ENCODE data around the gene ADD2.

The ADD2 gene

DNA sequence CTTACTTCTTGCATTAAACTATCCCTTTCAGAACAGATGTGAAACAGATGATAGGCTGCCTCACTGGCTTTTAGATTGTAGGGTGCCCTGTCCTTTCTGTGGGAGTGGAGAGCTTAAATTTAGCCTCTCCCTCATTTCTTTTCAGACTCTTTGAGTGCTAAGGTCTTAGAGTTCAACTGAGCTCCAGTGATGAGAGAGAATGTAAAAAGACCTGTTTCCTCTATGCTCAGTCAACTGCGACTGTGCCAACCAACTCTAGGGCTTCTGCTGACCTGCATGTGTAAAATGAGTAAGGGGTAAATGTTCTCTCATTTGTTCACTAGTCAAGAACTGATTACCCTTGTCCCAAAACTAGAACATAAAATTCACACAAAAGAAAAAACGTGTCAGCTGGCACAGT is 109.5 kb downstream of the ADD2 start:
- DNase-seq: no peak
- Histone ChIP-seq H3K36me3 (ENCODE audit: control insufficient read depth in 1 of 2, insufficient read depth in 2 of 2, low read depth in 1 of 2, low read length in 2 of 2) (no peaks in the 10 kb centered on the region), H3K9me3 (ENCODE audit: control insufficient read depth, low read length) (no peaks in the 10 kb centered on the region), H3K23ac (ENCODE audit: low read length in 2 of 2) (no peak overlapping the region), H3K27me3 (ENCODE audit: control insufficient read depth in 1 of 2, insufficient read depth in 1 of 2, low read length in 2 of 2) (peaks cover 37 to 68% of the 10 kb centered on the region in 2 experiments), H3K79me1 (replicated peaks; ENCODE audit: low read length, poor library complexity, severe bottlenecking) (no peaks in the 10 kb centered on the region), H3K4me2 (ENCODE audit: low read length, poor library complexity, severe bottlenecking) (no peak overlapping the region), H3K18ac (ENCODE audit: low read depth in 1 of 2, low read length in 2 of 2) (no peak overlapping the region), H3K4me1 (ENCODE audit: control insufficient read depth, insufficient read depth, low read depth, low read length) (no peaks in the 10 kb centered on the region), H3K27ac (ENCODE audit: low read length, poor library complexity, severe bottlenecking) (no peak overlapping the region), H3K4me3 (ENCODE audit: insufficient read depth in 1 of 2, low read depth in 1 of 2, low read length in 2 of 2) (no peak overlapping the region), H2AK5ac (ENCODE audit: low read length, severe bottlenecking) (no peak overlapping the region), H2BK15ac (ENCODE audit: low read depth, poor library complexity, severe bottlenecking) (no peak overlapping the region), H2BK5ac (ENCODE audit: low read depth, low read length, poor library complexity, severe bottlenecking) (no peak overlapping the region), H4K8ac (ENCODE audit: low read length) (no peak overlapping the region), H3K4ac (ENCODE audit: low read depth in 1 of 2, low read length in 2 of 2) (no peak overlapping the region), H4K91ac (ENCODE audit: low read length) (no peak overlapping the region), H2BK120ac (ENCODE audit: low read depth, low read length) (no peak overlapping the region), H2AFZ (ENCODE audit: low read depth, low read length) (no peak overlapping the region), H3K9ac (ENCODE audit: low read length) (no peak overlapping the region), H3K14ac (ENCODE audit: low read length in 2 of 2) (no peak overlapping the region), H2BK12ac (ENCODE audit: low read length in 2 of 2) (no peak overlapping the region)
- WGBS: 5% methylated on average over 1 of the region's 2 CpGs

DNA sequence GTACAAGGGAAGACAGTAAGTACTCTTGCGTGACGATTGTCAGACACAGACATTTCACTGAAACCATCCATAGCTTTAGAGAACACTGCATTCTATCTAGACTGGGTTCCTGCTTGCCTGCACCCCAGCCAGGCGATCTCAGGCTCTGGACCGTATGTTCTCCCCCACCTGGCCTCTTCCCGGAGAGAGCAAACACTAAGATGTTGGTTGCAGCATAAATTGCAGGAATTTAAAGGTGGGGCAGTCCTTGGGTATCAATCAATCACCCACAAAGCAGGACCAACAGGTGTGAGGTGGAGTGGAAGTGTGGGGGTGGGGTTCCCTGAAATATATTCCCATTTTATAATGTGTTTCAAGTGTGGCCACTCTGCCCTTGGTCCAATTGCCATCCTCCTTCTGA is 110.8 kb downstream of the ADD2 start:
- DNase-seq: no peak
- no peak overlapping the region for H3K23ac ChIP-seq (ENCODE audit: low read length in 2 of 2)
- H2AFZ ChIP-seq (ENCODE audit: low read depth, low read length): no peak overlapping the region
- H2BK120ac ChIP-seq (ENCODE audit: low read depth, low read length): no peak overlapping the region
- no peak overlapping the region for H2BK12ac ChIP-seq (ENCODE audit: low read length in 2 of 2)
- H2BK5ac ChIP-seq (ENCODE audit: low read depth, low read length, poor library complexity, severe bottlenecking): no peak overlapping the region
- H3K9ac ChIP-seq (ENCODE audit: low read length): no peak overlapping the region
- no peak overlapping the region for H3K27ac ChIP-seq (ENCODE audit: low read length, poor library complexity, severe bottlenecking)
- peaks cover 2% of the 10 kb centered on the region for H3K9me3 ChIP-seq (ENCODE audit: control insufficient read depth, low read length)
- H3K4me2 ChIP-seq (ENCODE audit: low read length, poor library complexity, severe bottlenecking): no peak overlapping the region
- peaks cover 30 to 72% of the 10 kb centered on the region in 2 experiments for H3K27me3 ChIP-seq (ENCODE audit: control insufficient read depth in 1 of 2, insufficient read depth in 1 of 2, low read length in 2 of 2)
- H4K8ac ChIP-seq (ENCODE audit: low read length): no peak overlapping the region
- no peaks in the 10 kb centered on the region for H3K36me3 ChIP-seq (ENCODE audit: control insufficient read depth in 1 of 2, insufficient read depth in 2 of 2, low read depth in 1 of 2, low read length in 2 of 2)
- H2AK5ac ChIP-seq (ENCODE audit: low read length, severe bottlenecking): no peak overlapping the region
- H3K4ac ChIP-seq (ENCODE audit: low read depth in 1 of 2, low read length in 2 of 2): no peak overlapping the region
- no peaks in the 10 kb centered on the region for H3K4me1 ChIP-seq (ENCODE audit: control insufficient read depth, insufficient read depth, low read depth, low read length)
- H3K14ac ChIP-seq (ENCODE audit: low read length in 2 of 2): no peak overlapping the region
- 68% methylated on average over 5 of the region's 5 CpGs for WGBS
- no peaks in the 10 kb centered on the region for H3K79me1 ChIP-seq (replicated peaks; ENCODE audit: low read length, poor library complexity, severe bottlenecking)
- H4K91ac ChIP-seq (ENCODE audit: low read length): no peak overlapping the region
- H3K18ac ChIP-seq (ENCODE audit: low read depth in 1 of 2, low read length in 2 of 2): no peak overlapping the region
- H3K4me3 ChIP-seq (ENCODE audit: insufficient read depth in 1 of 2, low read depth in 1 of 2, low read length in 2 of 2): no peak overlapping the region
- H2BK15ac ChIP-seq (ENCODE audit: low read depth, poor library complexity, severe bottlenecking): no peak overlapping the region

DNA sequence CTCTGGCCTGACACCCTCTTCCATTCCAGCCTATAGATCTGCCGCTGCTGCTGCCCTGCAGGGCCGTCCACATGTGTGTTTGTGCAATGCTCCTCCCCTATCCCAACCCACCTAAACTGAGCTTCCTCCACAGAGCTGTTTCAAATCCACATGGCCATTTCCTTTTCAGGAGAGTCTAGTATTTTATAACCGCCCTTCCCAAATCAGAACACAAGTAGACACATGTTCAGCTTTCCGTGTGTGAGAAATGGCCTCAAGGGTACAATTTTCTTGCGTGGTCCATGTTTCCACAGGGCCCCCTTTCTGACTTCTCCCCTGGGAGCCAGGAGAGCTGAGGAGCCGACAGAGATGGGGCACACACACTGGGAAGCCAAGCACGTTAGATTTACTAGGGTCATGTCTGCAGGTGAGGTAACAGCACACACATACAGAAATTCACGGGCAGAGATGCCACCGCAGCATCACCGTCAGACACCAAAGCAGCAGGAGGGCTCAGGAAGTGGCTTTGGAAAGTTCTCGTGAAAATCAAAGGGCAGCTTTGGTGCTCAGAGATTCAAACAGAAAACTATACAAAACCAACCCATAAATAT is 111.5 kb downstream of the ADD2 start:
- H3K23ac ChIP-seq (ENCODE audit: low read length in 2 of 2): no peak overlapping the region
- no peaks in the 10 kb centered on the region for H3K36me3 ChIP-seq (ENCODE audit: control insufficient read depth in 1 of 2, insufficient read depth in 2 of 2, low read depth in 1 of 2, low read length in 2 of 2)
- H3K9me3 ChIP-seq (ENCODE audit: control insufficient read depth, low read length): peaks cover 6% of the 10 kb centered on the region
- no peak overlapping the region for H4K8ac ChIP-seq (ENCODE audit: low read length)
- no peak overlapping the region for H2AFZ ChIP-seq (ENCODE audit: low read depth, low read length)
- H2BK5ac ChIP-seq (ENCODE audit: low read depth, low read length, poor library complexity, severe bottlenecking): no peak overlapping the region
- H3K4me2 ChIP-seq (ENCODE audit: low read length, poor library complexity, severe bottlenecking): no peak overlapping the region
- WGBS: 68% methylated on average over 9 of the region's 11 CpGs
- H2BK120ac ChIP-seq (ENCODE audit: low read depth, low read length): no peak overlapping the region
- H3K4me1 ChIP-seq (ENCODE audit: control insufficient read depth, insufficient read depth, low read depth, low read length): no peaks in the 10 kb centered on the region
- no peak overlapping the region for H2BK12ac ChIP-seq (ENCODE audit: low read length in 2 of 2)
- H3K9ac ChIP-seq (ENCODE audit: low read length): no peak overlapping the region
- DNase-seq: no peak
- H4K91ac ChIP-seq (ENCODE audit: low read length): no peak overlapping the region
- H3K14ac ChIP-seq (ENCODE audit: low read length in 2 of 2): no peak overlapping the region
- H3K4me3 ChIP-seq (ENCODE audit: insufficient read depth in 1 of 2, low read depth in 1 of 2, low read length in 2 of 2): no peak overlapping the region
- no peak overlapping the region for H2AK5ac ChIP-seq (ENCODE audit: low read length, severe bottlenecking)
- peaks cover 29 to 75% of the 10 kb centered on the region in 2 experiments for H3K27me3 ChIP-seq (ENCODE audit: control insufficient read depth in 1 of 2, insufficient read depth in 1 of 2, low read length in 2 of 2)
- no peak overlapping the region for H3K4ac ChIP-seq (ENCODE audit: low read depth in 1 of 2, low read length in 2 of 2)
- H3K27ac ChIP-seq (ENCODE audit: low read length, poor library complexity, severe bottlenecking): no peak overlapping the region
- H3K79me1 ChIP-seq (replicated peaks; ENCODE audit: low read length, poor library complexity, severe bottlenecking): no peaks in the 10 kb centered on the region
- H3K18ac ChIP-seq (ENCODE audit: low read depth in 1 of 2, low read length in 2 of 2): no peak overlapping the region
- no peak overlapping the region for H2BK15ac ChIP-seq (ENCODE audit: low read depth, poor library complexity, severe bottlenecking)

DNA sequence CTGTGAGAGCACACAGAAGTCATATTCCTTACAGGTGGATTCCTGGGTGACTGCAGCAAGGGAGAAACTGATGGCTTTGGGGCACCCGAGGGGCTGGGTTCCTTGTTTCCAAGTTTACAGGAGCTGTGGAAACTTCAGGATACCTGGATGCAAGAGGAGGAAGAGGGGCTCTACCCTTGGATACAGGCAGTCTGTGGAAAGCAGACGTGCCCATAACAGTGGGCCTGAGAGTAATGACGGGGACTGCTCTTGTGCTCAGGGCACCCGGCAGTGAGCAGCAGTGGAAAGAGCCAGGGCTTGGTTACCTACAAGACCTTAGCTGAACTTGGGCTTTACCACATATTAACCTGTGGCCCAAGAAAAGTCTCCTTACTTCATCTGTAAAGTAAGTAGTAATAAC is 112.2 kb downstream of the ADD2 start:
- Histone ChIP-seq H3K23ac (ENCODE audit: low read length in 2 of 2) (no peak overlapping the region), H3K18ac (ENCODE audit: low read depth in 1 of 2, low read length in 2 of 2) (no peak overlapping the region), H3K14ac (ENCODE audit: low read length in 2 of 2) (no peak overlapping the region), H3K9ac (ENCODE audit: low read length) (no peak overlapping the region), H2BK12ac (ENCODE audit: low read length in 2 of 2) (no peak overlapping the region), H3K27me3 (ENCODE audit: control insufficient read depth in 1 of 2, insufficient read depth in 1 of 2, low read length in 2 of 2) (peaks cover 29 to 77% of the 10 kb centered on the region in 2 experiments), H2BK15ac (ENCODE audit: low read depth, poor library complexity, severe bottlenecking) (no peak overlapping the region), H2BK120ac (ENCODE audit: low read depth, low read length) (no peak overlapping the region), H2AFZ (ENCODE audit: low read depth, low read length) (no peak overlapping the region), H3K4ac (ENCODE audit: low read depth in 1 of 2, low read length in 2 of 2) (no peak overlapping the region), H2AK5ac (ENCODE audit: low read length, severe bottlenecking) (no peak overlapping the region), H3K4me2 (ENCODE audit: low read length, poor library complexity, severe bottlenecking) (no peak overlapping the region), H4K8ac (ENCODE audit: low read length) (no peak overlapping the region), H3K36me3 (ENCODE audit: control insufficient read depth in 1 of 2, insufficient read depth in 2 of 2, low read depth in 1 of 2, low read length in 2 of 2) (no peaks in the 10 kb centered on the region), H3K4me3 (ENCODE audit: insufficient read depth in 1 of 2, low read depth in 1 of 2, low read length in 2 of 2) (no peak overlapping the region), H3K27ac (ENCODE audit: low read length, poor library complexity, severe bottlenecking) (no peak overlapping the region), H4K91ac (ENCODE audit: low read length) (no peak overlapping the region), H3K9me3 (ENCODE audit: control insufficient read depth, low read length) (peaks cover 6% of the 10 kb centered on the region), H3K4me1 (ENCODE audit: control insufficient read depth, insufficient read depth, low read depth, low read length) (no peaks in the 10 kb centered on the region), H2BK5ac (ENCODE audit: low read depth, low read length, poor library complexity, severe bottlenecking) (no peak overlapping the region), H3K79me1 (replicated peaks; ENCODE audit: low read length, poor library complexity, severe bottlenecking) (no peaks in the 10 kb centered on the region)
- WGBS: 67% methylated on average over 4 of the region's 4 CpGs
- no peak for DNase-seq

Data from mesenchymal stem cell (in vitro differentiated cells and primary cell).